NCI-H526 (cell line): Measurements from ENCODE around the gene MAP3K5.

ENCODE experiments used
- DNase-seq, 2 experiments: peaks; one replicate each; lab custom pipeline; 2025; lab: John Stamatoyannopoulos, UW

Gene MAP3K5

DNA sequence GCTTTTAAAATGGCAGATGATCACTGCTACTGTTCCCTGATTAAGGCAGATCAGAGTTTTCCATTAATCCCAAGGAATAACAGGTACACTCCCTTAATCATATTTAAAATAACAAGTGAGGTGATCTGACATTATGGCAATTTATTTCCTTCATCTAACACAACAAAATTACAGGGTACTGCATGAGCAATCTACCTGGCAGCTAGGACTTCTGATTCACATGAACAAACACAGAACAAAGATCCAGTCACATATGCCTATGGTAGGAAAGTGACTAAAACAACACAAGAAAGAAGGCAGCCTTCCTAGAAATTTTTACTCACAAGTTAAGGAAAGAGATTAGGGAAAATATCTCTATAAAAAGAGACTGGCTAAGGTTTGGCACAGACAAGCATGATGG lies 275.3 kb downstream of the MAP3K5 start:
- DNase-seq: no peak

- no peak for DNase-seq
Measured at GRCh38 chr6:136514591-136514990, 277.7 kb downstream of the MAP3K5 start.

- DNase-seq: no peak
Measured at GRCh38 chr6:136511926-136512325, 280.4 kb downstream of the MAP3K5 start.

- DNase-seq: peak; percentile 79 to 84
Measured at GRCh38 chr6:136511397-136511796, 280.9 kb downstream of the MAP3K5 start.

DNA sequence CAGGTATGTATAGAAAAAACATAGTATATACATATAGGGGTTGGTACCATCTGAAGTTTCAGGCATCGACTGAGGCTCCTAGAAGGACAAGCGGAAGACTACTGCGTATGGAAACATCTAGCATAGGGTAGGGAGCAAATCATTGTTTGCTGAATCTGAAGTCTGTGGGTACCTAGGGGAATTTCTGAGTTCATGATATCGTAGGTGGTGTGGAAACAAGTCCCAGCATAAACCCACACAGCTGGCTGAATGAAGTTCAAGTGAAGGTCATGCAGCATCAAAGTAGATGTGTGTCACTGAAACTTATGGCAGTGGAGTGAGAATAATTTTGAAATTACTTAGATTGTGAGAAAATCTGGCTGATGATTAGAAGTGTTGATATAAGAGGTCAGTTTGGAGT lies 281.5 kb downstream of the MAP3K5 start:
- no peak for DNase-seq

DNA sequence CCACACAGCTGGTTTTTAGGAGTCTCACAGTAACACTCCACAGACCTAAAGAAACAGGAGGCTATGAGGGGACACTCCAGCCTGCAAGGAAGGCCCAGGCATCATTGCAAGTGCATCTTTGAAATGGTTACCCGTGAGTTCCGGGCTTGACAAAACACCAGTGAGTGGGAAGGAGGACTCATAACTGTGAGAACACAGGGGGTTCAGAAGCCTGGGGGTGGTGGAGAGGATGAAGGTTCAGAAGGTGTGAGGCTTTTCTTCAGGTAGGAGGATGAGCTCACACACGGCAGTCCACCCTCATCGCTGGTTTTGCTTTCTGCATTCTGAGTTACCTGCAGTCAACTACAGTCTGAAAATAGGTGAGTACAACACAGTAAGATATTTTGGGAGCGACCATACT lies 282.0 kb downstream of the MAP3K5 start:
- DNase-seq: no peak

DNA sequence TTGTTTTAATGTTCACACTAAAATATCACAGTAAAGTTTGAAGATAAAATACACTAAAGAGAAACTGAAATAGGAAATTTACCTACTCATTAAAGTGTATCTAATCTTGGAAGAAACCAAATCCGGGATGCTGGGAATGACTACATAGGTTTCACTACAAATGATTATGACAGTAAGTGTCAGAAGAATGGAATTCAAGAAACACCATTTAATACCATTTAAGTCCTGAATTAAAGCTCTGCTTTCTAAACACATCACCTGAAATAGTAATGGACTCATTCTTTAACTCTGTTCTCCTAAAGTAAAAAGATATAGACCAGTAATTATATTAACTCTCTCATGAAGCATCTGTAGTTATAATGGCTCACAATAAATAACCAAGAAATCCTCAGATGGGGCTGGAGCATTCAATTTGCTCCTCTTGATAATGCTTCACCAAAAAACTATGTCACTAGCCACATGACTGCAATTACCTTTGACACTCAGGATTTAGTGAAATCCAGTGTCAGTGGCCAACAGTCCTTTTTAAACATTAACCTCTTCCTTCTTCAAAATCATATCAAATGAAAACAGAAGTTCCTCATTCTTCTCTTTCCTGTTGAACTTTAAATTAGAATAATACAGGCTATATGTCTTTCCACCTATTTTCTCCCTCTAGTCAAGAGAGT lies 283.4 kb downstream of the MAP3K5 start:
- DNase-seq: no peak
